ENCODE data around the gene MEIS1. TPM values are rescaled to one million over a fixed set of nuclear protein-coding genes. Genes with fewer than 3 reads are reported as not detected.

MEIS1 gene
- total RNA-seq, 1 donor from 2014 or later: not detected

GRCh38 chr2:66576561-66577320 lies 141.8 kb downstream of the MEIS1 start:
- Mint-ChIP-seq H3K4me1 (peaks cover 3% of the 10 kb centered on the region), H3K9me3 (no peaks in the 10 kb centered on the region), H3K27ac (no peak overlapping the region), H3K27me3 (peaks cover 59% of the 10 kb centered on the region), H3K36me3 (ENCODE audit: low read depth) (peaks cover 2% of the 10 kb centered on the region), H3K4me3 (no peak overlapping the region)
- DNase-seq: no peak
- intact Hi-C loops (cut with micrococcal nuclease): loop anchor here (10.0 kb wide), 1 partner anchor 932 kb away; no protein-coding TSS in a partner anchor

GRCh38 chr2:66577321-66578053 lies 142.6 kb downstream of the MEIS1 start:
- no peaks in the 10 kb centered on the region for H3K9me3 Mint-ChIP-seq
- H3K27ac Mint-ChIP-seq: peak overlapping the region; percentile 51
- H3K4me3 Mint-ChIP-seq: no peak overlapping the region
- peaks cover 3% of the 10 kb centered on the region for H3K4me1 Mint-ChIP-seq
- intact Hi-C loops (cut with micrococcal nuclease): loop anchor here (2.0 to 10.0 kb wide), 2 partner anchors 143 to 933 kb away; partner anchors contain the start of gene MEIS1
- H3K27me3 Mint-ChIP-seq: peaks cover 59% of the 10 kb centered on the region
- no peak for DNase-seq
- peaks cover 2% of the 10 kb centered on the region for H3K36me3 Mint-ChIP-seq (ENCODE audit: low read depth)

DNA sequence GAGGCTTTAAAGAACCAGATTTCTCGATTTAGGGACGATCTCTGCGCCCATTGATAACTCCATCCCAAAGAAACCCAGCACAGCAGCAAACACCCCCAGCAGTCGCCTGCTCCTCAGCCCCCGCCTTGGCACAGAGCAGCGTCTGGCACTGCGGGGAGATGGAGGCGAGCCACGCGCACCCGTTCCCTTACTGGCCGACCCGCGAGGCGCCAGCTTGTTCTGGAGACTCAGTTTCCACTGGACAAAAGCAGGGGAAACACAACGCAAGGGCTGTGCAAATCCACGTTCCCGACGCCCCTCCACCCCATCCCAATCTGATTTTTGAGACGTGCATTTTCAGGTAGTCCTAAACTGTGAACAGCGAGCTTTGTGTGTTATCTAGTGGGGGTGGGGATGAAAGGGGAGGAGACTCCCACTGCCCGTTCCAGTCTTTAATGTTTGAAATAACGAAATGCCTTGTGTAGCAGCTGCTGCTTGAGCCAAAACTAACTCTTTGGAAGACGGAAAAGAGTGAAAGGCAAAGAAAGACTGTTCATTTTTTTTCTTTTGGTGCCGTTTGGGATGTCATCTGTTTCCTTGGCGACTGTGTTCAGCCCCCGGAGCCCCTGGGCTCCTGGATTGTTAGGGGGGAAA lies 143.2 kb downstream of the MEIS1 start:
- H3K36me3 Mint-ChIP-seq (ENCODE audit: low read depth): peaks cover 2% of the 10 kb centered on the region
- H3K27ac Mint-ChIP-seq: no peak overlapping the region
- H3K4me1 Mint-ChIP-seq: peaks cover 3% of the 10 kb centered on the region
- peaks cover 59% of the 10 kb centered on the region for H3K27me3 Mint-ChIP-seq
- intact Hi-C loops (cut with micrococcal nuclease): loop anchor here (2.0 to 10.0 kb wide), 2 partner anchors 143 to 933 kb away; partner anchors contain the start of gene MEIS1
- DNase-seq: no peak
- no peaks in the 10 kb centered on the region for H3K9me3 Mint-ChIP-seq
- no peak overlapping the region for H3K4me3 Mint-ChIP-seq

DNA sequence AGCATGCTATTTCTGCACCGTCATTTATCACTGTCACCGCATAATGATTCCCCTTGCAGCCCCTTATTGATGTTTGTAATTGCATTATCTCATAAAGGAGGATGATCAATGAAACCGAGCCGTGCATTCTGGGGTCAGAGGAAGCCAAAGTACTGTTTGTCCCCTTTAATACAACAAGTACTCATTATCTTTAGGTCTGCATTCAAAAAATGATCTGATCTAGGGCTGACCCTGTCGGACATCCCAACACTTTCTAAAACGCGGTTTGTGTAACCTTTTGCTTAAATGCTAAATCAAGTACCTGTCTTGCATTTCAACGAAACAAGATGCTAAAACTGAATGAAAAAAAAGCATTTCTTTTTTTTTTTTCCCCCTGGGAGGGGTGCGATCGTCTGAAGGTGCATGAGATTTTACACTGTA lies 143.8 kb downstream of the MEIS1 start:
- H3K4me1 Mint-ChIP-seq: peaks cover 3% of the 10 kb centered on the region

GRCh38 chr2:66579186-66580126 lies 144.5 kb downstream of the MEIS1 start:
- Mint-ChIP-seq H3K9me3 (no peaks in the 10 kb centered on the region), H3K27me3 (peaks cover 54% of the 10 kb centered on the region), H3K36me3 (ENCODE audit: low read depth) (peaks cover 2% of the 10 kb centered on the region), H3K4me1 (peaks cover 3% of the 10 kb centered on the region), H3K27ac (no peak overlapping the region), H3K4me3 (no peak overlapping the region)
- intact Hi-C loops (cut with micrococcal nuclease): loop anchor here (2.0 to 10.0 kb wide), 2 partner anchors 145 to 935 kb away; partner anchors contain the start of gene MEIS1
- no peak for DNase-seq

More for the DNA sequence above, 143.8 kb downstream of the MEIS1 start:
- intact Hi-C loops (cut with micrococcal nuclease): loop anchor here (2.0 to 10.0 kb wide), 2 partner anchors 144 to 934 kb away; partner anchors contain the start of gene MEIS1
- Mint-ChIP-seq H3K9me3 (no peaks in the 10 kb centered on the region), H3K36me3 (ENCODE audit: low read depth) (peaks cover 2% of the 10 kb centered on the region), H3K27ac (no peak overlapping the region), H3K4me3 (no peak overlapping the region), H3K27me3 (peaks cover 57% of the 10 kb centered on the region)
- no peak for DNase-seq

DNA sequence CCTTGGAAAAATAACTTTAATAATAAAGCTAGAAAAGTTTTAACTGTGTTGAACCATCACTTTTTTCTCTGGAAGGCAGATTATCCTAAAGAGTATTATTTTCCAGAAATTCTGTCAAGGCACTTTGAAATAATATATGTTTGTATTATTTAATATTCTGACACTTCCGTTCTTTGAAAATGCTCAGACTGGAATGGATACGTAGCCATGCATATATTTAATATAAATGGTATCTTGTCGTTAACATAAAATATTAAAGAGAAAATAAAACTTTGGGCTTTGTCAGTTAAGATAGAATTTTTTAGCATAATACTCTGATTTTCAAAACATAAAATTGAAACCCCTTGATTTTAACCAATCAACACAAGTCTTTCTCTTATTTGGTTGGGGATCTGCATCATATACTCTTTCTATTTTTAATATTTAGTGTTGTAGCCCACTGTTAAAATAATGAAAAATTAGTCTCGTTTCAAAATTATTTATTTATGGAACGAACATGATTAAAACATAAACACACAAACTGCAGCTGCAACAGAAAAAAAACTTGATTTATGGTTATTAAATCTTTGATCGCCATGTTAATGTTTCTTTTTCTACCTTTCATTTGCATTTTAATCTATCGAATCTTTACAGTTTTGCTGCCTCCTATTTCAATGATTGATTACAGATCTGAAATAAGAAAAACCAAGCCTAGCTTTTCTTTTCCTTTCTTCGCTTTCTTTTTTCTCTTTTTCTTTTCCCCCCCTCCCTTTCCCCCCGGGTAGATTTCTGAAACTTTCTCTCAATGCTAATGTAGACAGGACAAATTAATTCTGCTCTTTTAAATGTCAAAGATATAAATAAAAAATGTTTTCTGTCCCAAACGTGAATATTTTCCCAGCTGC lies 145.5 kb downstream of the MEIS1 start:
- H3K27me3 Mint-ChIP-seq: peaks cover 46% of the 10 kb centered on the region
- peaks cover 3% of the 10 kb centered on the region for H3K4me1 Mint-ChIP-seq
- H3K36me3 Mint-ChIP-seq (ENCODE audit: low read depth): peaks cover 2% of the 10 kb centered on the region
- no peak overlapping the region for H3K27ac Mint-ChIP-seq
- H3K9me3 Mint-ChIP-seq: no peaks in the 10 kb centered on the region
- H3K4me3 Mint-ChIP-seq: no peak overlapping the region
- intact Hi-C loops (cut with micrococcal nuclease): no loop called here
- no peak for DNase-seq

- Mint-ChIP-seq H3K4me3 (no peak overlapping the region), H3K36me3 (ENCODE audit: low read depth) (peaks cover 2% of the 10 kb centered on the region), H3K4me1 (peaks cover 1% of the 10 kb centered on the region), H3K27me3 (peaks cover 44% of the 10 kb centered on the region), H3K9me3 (no peaks in the 10 kb centered on the region), H3K27ac (no peak overlapping the region)
- DNase-seq: peak; percentile 44
- intact Hi-C loops (cut with micrococcal nuclease): no loop called here
Observed at GRCh38 chr2:66581339-66582103, 146.6 kb downstream of the MEIS1 start.

GRCh38 chr2:66582104-66582986 lies 147.4 kb downstream of the MEIS1 start:
- H3K27me3 Mint-ChIP-seq: peaks cover 36% of the 10 kb centered on the region
- H3K27ac Mint-ChIP-seq: no peak overlapping the region
- no peak overlapping the region for H3K4me3 Mint-ChIP-seq
- no peaks in the 10 kb centered on the region for H3K9me3 Mint-ChIP-seq
- H3K4me1 Mint-ChIP-seq: peaks cover 1% of the 10 kb centered on the region
- intact Hi-C loops (cut with micrococcal nuclease): no loop called here
- no peak for DNase-seq
- peaks cover 2% of the 10 kb centered on the region for H3K36me3 Mint-ChIP-seq (ENCODE audit: low read depth)

DNA sequence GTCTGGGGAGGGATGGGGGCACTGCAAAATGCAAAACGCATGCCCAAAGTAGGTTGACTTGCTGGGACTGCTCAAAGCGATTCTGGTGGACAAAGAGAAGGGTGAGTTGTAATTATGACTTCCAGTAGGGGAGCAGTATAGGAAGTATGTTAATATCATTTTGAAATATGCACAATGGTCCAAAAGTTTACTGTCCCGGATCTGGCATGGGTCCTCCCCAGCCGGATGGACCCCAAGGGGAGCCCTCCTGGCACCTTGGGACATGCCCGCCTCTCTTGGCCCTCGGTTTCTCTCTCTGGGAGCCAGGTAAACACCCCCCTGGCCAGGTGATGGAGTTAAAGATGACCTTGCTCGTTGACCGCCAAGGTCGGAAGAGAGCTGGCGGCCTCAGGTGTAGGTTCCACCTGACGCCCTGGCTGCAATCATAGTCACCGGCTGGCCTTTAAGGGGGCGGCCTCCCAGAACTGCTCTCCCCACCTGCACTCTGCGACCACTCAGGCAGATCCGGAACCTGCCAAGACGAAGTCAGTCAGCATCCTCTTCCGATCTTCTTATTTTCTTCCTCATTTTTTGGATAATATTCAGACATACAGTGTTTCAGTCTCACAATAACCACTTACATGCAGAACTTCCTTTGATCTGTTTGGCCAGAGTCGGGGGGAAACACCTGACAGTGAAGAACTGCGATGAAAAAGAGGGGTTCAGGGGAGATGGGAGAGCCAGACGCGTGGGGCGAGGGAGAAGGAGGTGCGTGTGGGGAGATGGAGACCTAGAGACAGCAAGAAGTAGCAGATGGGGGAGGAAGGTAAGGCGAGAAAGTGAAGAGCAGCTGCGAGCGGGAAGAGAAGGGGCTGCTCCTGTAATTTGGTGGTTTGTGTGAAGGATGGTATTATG lies 148.3 kb downstream of the MEIS1 start:
- no peaks in the 10 kb centered on the region for H3K9me3 Mint-ChIP-seq
- peaks cover 1% of the 10 kb centered on the region for H3K4me1 Mint-ChIP-seq
- DNase-seq: no peak
- intact Hi-C loops (cut with micrococcal nuclease): no loop called here
- H3K27me3 Mint-ChIP-seq: peaks cover 28% of the 10 kb centered on the region
- peaks cover 2% of the 10 kb centered on the region for H3K36me3 Mint-ChIP-seq (ENCODE audit: low read depth)
- H3K4me3 Mint-ChIP-seq: no peak overlapping the region
- H3K27ac Mint-ChIP-seq: no peak overlapping the region

- no peaks in the 10 kb centered on the region for H3K9me3 Mint-ChIP-seq
- H3K27ac Mint-ChIP-seq: no peak overlapping the region
- no peak for DNase-seq
- peaks cover 22% of the 10 kb centered on the region for H3K27me3 Mint-ChIP-seq
- H3K4me1 Mint-ChIP-seq: peaks cover 1% of the 10 kb centered on the region
- H3K4me3 Mint-ChIP-seq: no peak overlapping the region
- H3K36me3 Mint-ChIP-seq (ENCODE audit: low read depth): peaks cover 2% of the 10 kb centered on the region
- intact Hi-C loops (cut with micrococcal nuclease): no loop called here
Observed at GRCh38 chr2:66583881-66584280, 149.0 kb downstream of the MEIS1 start.

Data from activated CD4-positive, alpha-beta T cell treated with anti-CD3 and anti-CD28 coated beads, Interleukin-2, amount 10 ng/mL, durations not matched to agents 24 days and 14 days (primary cell).